Stimulated activated CD8-positive, alpha-beta memory T cell treated with anti-CD3 and anti-CD28 coated beads, Interleukin-4, amount 100 ng/mL, for 48 hours (primary cell): ENCODE results near the gene MYL6.

Source experiments
- DNase-seq: peaks from one replicate; pipeline ENCODE4 v3.0.0-alpha.2; 2020

Gene MYL6

GRCh38 chr12:56158926-56159461 is 835 bp downstream of the MYL6 start:
- DNase-seq = no peak

DNA sequence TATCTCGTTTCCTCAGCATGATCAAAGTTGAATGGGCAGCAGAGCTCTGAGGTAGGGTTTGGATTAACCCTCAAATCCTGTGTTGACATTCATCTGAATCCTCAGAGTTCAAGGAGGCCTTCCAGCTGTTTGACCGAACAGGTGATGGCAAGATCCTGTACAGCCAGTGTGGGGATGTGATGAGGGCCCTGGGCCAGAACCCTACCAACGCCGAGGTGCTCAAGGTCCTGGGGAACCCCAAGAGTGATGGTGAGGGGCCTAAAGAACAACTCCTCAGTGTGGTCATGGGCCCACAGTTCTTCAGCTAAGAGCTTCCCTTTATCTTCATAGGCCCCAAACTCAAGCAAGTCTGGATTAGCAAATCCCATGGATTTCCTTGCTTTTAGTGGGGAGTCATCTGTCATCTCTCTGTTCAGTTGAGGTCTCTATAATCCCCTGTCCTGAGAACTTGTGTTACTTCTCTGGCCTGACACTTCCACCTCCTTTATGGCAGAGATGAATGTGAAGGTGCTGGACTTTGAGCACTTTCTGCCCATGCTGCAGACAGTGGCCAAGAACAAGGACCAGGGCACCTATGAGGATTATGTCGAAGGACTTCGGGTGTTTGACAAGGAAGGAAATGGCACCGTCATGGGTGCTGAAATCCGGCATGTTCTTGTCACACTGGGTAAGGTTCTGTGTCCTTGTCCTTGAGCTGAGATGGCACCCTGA is 1.5 kb downstream of the MYL6 start:
- no peak for DNase-seq

GRCh38 chr12:56160193-56160763 is 2.1 kb downstream of the MYL6 start:
- DNase-seq = peak; percentile 65

DNA sequence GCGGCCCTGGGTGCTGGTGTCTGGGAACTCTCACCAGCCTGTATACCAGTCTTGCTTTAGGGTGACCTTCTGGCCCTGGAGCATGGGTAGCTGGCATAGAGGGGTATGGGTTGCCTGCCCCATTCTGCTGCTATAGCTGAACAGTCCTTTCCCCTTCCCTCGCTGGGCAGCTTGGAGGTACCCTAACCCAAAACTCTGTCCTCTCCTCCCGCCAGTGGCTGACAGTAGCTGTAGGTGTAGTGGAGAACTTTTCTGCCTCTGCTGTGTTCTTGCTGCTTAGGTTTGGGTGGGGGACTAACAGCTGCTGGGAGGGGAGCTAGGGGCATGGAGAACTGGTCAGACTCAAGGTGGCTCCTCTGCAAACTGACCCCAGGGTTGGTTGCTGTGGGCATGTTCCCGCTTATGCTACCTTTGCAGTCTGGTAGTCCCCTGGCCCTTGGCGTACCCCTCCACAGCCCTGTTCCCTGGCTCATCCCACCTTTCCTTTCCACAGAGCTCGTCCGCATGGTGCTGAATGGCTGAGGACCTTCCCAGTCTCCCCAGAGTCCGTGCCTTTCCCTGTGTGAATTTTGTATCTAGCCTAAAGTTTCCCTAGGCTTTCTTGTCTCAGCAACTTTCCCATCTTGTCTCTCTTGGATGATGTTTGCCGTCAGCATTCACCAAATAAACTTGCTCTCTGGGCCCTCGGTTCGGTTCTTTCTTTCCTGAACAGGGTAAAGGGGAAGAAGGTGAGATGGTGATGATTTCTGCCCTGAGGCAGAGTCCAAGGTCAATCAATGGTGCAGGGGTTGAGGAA is 2.9 kb downstream of the MYL6 start:
- DNase-seq = no peak

GRCh38 chr12:56161690-56162351 is 3.7 kb downstream of the MYL6 start:
- no peak for DNase-seq

DNA sequence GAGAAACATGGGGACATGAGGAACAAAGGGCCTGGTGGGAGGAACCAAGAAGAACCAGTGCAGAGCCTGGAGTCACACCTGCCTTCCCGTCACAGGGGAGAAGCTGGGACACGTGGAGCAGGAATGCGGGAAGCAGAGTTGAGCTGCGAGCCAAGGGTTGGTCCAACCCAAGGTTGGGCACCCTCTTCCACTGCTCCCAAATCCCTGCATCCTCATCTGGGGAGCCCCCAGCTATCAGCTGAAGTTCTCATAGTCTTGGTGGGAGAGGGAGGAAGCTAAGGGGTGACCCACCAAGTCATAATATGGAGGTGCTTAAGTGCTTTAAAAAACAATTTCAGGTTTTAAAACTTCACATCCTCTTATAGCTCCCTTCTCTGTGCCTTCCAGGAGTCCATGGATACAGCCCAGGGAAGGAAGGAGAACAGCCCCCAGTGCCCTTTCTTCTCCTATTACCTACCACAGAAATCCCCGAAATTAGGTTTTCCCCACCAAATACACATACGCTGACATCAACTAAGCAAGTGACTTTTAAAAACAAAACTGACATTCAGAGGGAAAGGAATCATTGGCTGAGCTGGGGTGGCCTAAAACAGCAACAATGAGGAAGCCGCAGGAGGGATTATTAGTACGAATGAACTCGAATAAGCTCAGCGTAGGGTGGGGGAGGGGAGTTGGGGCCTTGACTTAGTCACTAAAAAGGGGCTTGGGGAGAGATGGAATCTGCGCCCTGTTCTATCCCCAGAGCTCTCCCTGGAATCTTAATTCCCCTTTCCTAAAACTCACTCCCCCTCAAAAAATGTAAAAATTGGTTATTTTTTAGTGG is 4.5 kb downstream of the MYL6 start:
- DNase-seq = no peak

DNA sequence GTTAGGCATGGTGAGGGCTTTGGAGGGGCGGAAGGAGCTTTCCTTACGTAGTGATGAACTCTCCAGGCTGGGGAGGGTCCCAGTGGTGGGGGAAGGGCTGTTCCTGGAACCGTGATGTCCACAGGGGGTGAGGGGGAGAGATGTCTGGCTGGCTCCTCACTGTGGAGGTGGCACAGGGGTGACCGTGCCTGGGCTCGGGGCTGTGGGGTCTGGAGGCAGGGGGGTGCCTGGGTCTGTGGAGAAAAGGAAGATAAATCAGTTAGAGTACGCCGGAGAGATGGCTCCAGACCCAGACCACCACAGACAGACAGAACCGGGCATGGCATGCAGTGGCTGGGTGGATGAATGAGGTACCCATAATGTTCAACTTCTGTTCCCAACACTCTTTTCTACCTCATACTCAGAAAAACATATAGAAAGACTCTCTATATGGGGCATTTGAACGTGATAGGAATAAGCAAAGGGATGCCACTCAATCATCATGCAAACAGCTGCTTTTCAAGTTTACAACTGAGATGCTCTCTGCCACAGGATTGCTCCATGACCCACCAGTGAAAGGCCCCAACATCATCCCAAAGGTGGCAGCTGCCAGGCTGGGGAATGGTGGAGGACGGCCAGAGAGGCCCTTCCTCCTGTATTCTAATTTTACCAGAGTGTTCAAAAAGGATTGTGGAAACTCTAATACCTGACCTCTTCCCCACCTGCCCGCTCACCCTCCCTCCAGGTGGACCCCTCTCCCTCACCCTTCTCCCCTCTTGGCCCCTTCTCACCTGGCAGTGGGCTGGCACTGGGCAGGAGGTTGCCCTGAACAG is 5.6 kb downstream of the MYL6 start:
- no peak for DNase-seq

- no peak for DNase-seq
These were observed 6.2 kb downstream of the MYL6 start for GRCh38 chr12:56164345-56164729.

DNA sequence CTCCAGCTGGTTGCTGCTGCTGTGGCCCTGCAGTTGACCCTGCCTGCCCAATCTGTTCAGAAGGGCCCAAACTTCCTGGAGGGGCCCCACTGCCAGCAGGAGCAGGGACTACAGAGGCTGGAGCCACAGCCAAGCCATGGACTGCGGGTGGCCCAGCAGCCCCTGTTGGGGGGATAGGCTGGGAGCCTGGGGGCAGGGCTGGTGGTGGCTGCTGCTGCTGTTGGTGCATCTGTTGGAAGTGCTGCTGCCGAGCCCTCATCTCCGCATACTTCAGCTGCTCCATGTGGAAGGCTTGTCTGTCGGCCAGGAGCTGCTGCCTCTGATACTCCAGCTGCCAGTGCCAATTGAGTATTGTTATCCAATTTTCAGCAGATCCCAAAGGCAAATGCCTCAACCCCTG is 7.2 kb downstream of the MYL6 start:
- no peak for DNase-seq

DNA sequence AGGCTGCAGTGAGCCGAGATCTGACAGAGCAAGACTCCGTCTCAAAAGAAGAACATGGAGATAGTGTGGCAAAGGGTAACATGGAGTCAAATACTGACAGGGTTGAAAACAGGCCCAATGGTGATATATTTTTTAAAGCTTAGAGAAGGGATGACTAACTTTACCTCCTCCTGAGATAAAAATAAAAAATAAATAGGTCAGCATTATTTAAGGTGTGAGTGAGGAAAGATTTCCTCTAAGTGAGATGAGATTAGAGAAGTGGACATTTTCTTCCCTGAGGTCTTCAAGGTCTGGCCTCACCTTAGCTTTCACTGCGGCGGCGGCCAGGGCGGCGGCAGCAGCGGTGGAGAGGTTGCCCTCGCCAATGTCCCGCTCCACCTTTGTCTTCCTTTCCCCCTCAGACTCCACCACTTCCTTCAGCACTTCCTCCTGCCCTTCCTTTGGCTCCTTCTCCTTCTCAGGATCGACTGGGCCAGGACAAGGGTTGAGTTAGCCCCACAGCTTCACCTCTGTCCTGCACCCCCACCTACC is 11.1 kb downstream of the MYL6 start:
- no peak for DNase-seq

- no peak for DNase-seq
These were observed 14.7 kb downstream of the MYL6 start for GRCh38 chr12:56172839-56173238.

GRCh38 chr12:56178347-56178746 is 20.2 kb downstream of the MYL6 start:
- DNase-seq = no peak

DNA sequence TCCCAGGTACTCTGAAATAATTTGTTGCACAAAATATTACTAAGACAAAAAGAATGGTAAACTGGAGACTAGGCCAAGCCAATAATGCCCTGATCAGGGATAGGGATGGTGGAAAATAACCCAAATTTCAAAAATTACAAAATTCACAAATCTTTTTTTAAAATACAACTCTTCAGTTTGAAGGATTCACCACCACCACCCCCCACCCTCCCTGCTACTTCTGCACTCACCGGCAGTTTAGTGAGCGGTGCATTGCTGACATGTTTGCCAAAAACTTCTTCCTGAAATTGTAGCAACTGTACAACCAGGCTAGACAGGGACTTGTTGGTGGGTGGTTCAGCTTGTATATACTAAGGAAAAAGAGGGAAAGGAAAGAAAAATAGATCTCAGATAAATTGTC is 28.8 kb downstream of the MYL6 start:
- no peak for DNase-seq

DNA sequence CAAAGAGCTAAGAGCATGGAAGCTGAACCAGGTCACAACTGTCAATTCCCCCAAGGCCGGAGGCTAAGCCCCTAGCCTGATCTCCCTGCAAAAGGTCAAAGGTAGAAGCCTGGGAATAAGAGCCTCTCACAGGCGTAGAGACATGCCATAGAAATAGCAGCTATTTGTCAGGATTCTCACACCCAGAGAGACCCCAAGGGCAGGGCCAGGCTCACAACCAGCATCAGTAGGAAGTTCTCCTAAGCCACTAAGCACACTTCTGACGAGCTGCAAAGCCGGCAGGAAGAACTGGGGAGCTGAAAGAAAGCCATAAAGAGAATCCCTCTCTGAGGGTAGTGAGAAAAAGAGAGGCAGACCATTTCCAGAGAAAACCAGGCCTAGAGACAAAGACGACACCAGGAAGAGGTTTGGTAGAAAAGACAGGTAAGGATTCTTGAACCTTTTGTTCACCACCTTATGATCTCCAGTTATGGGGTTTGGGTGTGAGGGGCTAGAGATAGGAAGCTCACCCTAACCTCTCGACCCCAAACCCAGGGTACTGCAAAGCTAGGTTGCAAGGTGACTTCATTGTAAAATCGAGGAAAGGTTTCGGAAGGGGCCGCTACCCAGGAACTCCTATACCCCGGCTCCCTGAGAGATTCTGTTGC is 30.1 kb downstream of the MYL6 start:
- no peak for DNase-seq

DNA sequence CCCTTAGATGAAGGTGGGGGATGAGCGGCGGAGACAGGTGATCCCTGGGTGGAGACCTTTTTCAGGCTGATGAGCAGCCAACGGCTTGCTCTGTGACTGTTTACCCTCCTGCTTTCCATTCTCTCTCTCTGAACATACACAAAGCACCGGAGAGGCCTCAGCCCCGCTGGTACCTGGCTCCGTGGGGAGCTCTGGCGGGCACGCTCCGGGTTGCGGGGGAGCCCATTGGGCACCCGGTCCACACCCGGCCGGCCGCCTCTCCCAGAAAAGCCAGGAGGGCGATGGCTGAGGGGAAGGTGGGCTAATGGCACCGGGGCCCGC is 30.6 kb downstream of the MYL6 start:
- no peak for DNase-seq

DNA sequence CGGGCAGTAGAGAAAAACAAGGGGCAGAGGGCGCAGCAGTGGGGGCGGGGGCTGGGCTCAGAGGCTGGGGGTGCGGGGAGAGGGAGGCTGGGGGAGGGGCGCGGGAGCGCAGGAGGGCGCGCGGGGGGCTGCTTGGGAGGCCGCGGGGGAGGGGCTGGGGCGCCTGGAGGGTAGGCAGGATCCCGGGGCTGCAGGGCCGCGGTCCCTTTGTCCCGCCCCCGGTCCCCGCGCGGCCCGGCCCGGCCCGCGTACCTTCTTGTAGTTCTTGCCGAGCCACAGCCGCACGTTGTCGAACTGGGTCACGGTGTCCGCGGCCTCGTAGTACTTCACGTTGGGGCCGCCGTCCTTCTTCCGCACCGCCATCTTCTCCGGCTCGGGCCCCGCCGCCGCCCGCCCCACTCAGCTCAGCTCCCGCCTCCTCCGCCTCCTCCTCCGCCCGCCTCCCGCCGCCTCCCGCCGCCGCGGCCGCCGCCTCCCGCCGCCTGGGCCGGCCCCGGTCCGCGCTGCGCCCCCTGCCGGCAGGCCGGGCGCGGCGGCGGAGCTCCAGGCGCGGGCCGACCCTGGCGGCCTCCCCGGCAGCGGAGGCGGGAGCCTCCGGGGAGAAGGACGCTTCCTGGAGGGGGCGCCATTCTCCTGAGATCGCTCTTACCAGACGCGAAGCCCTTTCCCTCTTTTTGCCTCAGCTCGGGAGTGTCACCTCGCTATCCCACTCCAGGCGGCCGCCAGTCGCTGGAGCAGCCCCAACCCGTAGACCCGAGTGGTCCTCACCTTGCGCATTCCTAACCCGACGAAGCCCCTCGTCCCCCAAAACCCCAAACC is 31.1 kb downstream of the MYL6 start, which contains the start of gene SMARCC2:
Gene SMARCC2 (minus strand): TSS at position 385 of the 819 bp plus-strand sequence. CDS start 22 bp downstream, at position 363.
- peak; percentile 89 for DNase-seq

DNA sequence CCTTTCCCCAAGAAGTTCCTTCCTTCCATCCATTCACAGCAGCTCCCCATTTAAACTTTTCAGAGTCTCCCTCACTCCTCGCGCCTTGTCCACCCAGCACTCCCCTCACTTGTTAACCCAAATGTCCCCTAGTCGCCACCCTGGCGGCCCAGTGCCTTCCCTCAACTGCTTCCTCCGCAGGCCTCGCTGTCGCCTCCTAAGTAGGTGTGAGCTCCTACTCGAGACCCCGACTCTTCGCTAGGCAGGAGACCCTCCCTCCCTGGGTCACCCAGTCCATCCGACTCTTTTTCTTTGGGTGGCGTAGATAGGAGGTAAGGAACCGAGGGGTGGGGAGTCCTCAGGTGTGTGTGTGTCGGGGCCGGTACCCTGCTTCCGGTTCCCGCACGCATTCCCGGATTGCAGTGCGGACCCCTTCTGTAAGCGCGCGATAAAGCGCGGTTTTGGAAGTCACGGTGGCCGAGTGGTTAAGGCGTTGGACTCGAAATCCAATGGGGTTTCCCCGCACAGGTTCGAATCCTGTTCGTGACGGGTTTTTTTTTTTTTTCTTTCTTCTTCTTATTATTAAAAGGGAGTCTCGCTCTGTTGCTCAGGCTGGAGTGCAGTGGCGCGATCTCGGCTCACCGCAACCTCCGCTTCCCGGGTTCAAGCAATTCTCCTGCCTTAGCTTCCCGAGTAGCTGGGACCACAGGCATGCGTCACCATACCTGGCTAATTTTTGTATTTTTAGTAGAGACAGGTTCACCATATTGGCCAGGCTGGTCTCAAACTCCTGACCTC is 31.9 kb downstream of the MYL6 start:
- DNase-seq = peak; percentile 97

- DNase-seq = no peak
These were observed 32.6 kb downstream of the MYL6 start for GRCh38 chr12:56190695-56191155.

DNA sequence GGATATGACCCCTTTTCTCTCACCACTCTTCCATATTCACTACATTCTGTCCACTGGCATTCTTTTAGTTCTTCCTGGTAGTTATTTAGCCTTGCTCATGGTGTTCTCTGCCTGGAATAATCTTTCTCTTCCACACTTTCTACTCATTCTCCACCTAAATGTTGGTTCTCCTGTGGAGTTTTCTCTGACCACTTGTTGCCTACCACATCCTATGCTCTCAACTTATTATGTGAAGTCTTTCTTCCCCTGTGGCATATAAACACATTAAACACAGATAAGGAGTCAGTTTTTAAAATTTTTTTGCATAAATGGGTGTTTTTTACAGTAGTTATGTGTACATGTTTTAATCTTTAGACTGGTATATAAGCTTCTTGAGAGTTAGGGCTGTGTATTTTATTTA is 34.4 kb downstream of the MYL6 start:
- DNase-seq = no peak
